Naive thymus-derived CD4-positive, alpha-beta T cell (primary cell): ENCODE data around the gene AKT3. TPM values are rescaled to one million over a fixed set of nuclear protein-coding genes. Genes with fewer than 3 reads are reported as not detected.

ENCODE experiments used
- ATAC-seq: fragments of 150-1000 bp; cut with Tn5 transposase; 2 replicates; pipeline ENCODE4 v1.10.0; 2021; ENCODE audit warnings: mild to moderate bottlenecking, moderate library complexity
- CTCF ChIA-PET: fragments of 350-600 bp; sonication (Branson Sonifier 250); formaldehyde crosslinking; loops from one replicate; lab custom pipeline; 2021; ENCODE audit warnings: antibody characterized with exemption; lab: Charles Lee
- POLR2A ChIA-PET: fragments of 350-600 bp; sonication (Branson Sonifier 250); formaldehyde crosslinking; loops from one replicate; lab custom pipeline; 2021; ENCODE audit warnings: antibody characterized with exemption, inconsistent platforms; lab: Charles Lee
- DNase-seq, 9 donors: peaks; one replicate each; pipeline versions ENCODE4 v3.0.0 to v3.0.0-alpha.2; 2020 to 2022; ENCODE audit warnings: mixed read lengths in 1 of 9
- H3K27ac ChIP-seq: one replicate; pipeline ENCODE4 v1.7.0; 2013; ENCODE audit warnings: mild to moderate bottlenecking, low read depth, low read length, moderate library complexity
- H3K27me3 ChIP-seq, 2 donors: one replicate each; pipeline ENCODE4 v1.7.0; 2013; ENCODE audit warnings: low read length in 2 of 2, mild to moderate bottlenecking in 2 of 2, moderate library complexity in 2 of 2; ENCODE audit not compliant: control insufficient read depth in 2 of 2, insufficient read depth in 2 of 2
- H3K36me3 ChIP-seq, 3 experiments: 1 replicate in 2 of 3; 2 replicates in 1 of 3; pipeline ENCODE4 v1.7.0; 2013; ENCODE audit warnings: low read length in 3 of 3, mild to moderate bottlenecking in 3 of 3, moderate library complexity in 1 of 3; ENCODE audit not compliant: insufficient read depth in 3 of 3, control insufficient read depth in 2 of 3
- H3K4me1 ChIP-seq, 2 donors: one replicate each; pipeline ENCODE4 v1.7.0; 2013; ENCODE audit warnings: low read length in 2 of 2, mild to moderate bottlenecking in 2 of 2, moderate library complexity in 1 of 2; ENCODE audit not compliant: control insufficient read depth in 2 of 2, insufficient read depth in 2 of 2
- H3K4me3 ChIP-seq: 2 replicates; pipeline ENCODE4 v1.7.0; 2013; ENCODE audit warnings: mild to moderate bottlenecking, low read length
- H3K9me3 ChIP-seq, 3 experiments: 1 replicate in 2 of 3; 2 replicates in 1 of 3; pipeline ENCODE4 v1.7.0; 2013; ENCODE audit warnings: low read length in 3 of 3; ENCODE audit not compliant: control insufficient read depth in 2 of 3
- H3K27ac Mint-ChIP-seq, 9 donors: one replicate each; pipeline ENCODE4 v1.8.0; 2020 to 2022; ENCODE audit warnings: mixed read lengths in 9 of 9, mild to moderate bottlenecking in 8 of 9, moderate library complexity in 5 of 9, inconsistent platforms in 2 of 9
- H3K27me3 Mint-ChIP-seq, 5 donors: one replicate each; pipeline ENCODE4 v1.8.0; 2021 to 2022; ENCODE audit warnings: mixed read lengths in 5 of 5, mild to moderate bottlenecking in 1 of 5
- H3K36me3 Mint-ChIP-seq, 5 donors: one replicate each; pipeline ENCODE4 v1.8.0; 2020 to 2022; ENCODE audit warnings: mixed read lengths in 5 of 5, mild to moderate bottlenecking in 3 of 5, inconsistent platforms in 1 of 5
- H3K4me1 Mint-ChIP-seq, 7 donors: one replicate each; pipeline ENCODE4 v1.8.0; 2020 to 2022; ENCODE audit warnings: mixed read lengths in 7 of 7, mild to moderate bottlenecking in 3 of 7, inconsistent platforms in 1 of 7
- H3K4me3 Mint-ChIP-seq, 10 donors: one replicate each; pipeline ENCODE4 v1.8.0; 2020 to 2022; ENCODE audit warnings: mild to moderate bottlenecking in 10 of 10, mixed read lengths in 10 of 10, moderate library complexity in 6 of 10, inconsistent platforms in 2 of 10
- H3K9me3 Mint-ChIP-seq, 11 donors: one replicate each; pipeline ENCODE4 v1.8.0; 2020 to 2022; ENCODE audit warnings: mixed read lengths in 11 of 11, mild to moderate bottlenecking in 4 of 11, inconsistent platforms in 1 of 11, moderate library complexity in 1 of 11
- intact Hi-C, 2 donors: fragments of 100-400 bp; cut with micrococcal nuclease; formaldehyde crosslinking; loops; one replicate each; pipeline ENCODE4 v1.15.1; 2023
- polyA plus RNA-seq, 2 donors: library from polyadenylated mRNA; unstranded; fragments of 300-500 nt; fragmentation: Illumina TruSeq; gene quantifications; one replicate each; pipeline ENCODE4 v1.2.3, GENCODE V29; 2021
- total RNA-seq, 6 experiments: library from RNA in 5 of 6; stranded (reverse) in 5 of 6; gene quantifications; 1 replicate in 5 of 6; 2 replicates in 1 of 6; pipeline ENCODE4 v1.2.3 and lab custom pipeline; 2021 to 2026

The AKT3 gene
- total and polyA plus RNA-seq, 7 experiments from 2014 or later = 1.6 to 123 (median 69.4) TPM

DNA sequence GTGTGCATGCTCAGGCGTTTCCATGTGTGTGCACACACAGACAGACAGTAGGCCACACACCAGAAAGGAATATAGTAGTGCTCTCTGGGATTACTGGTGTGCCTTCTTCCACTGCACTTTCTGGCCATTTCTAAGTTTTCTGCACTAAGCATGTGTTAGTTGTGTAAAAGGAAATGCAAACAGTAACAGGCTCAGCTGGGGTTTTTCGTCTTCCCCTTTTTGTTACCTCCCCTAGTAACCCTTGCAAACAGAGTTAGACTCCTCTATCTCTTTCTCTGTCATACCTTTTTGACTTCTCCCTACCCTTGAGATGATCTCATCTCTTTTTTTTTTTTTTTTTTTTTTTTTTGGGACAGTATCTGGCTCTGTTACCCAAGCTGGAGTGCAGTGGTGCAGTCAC, 398.0 kb downstream of the AKT3 start:
- Histone ChIP-seq H3K4me1 (no peaks in the 10 kb centered on the region), H3K36me3 (peaks cover 0 to 10% (median 0%) of the 10 kb centered on the region in 3 experiments), H3K27ac (no peak overlapping the region), H3K4me3 (no peak overlapping the region), H3K27me3 (no peaks in the 10 kb centered on the region), H3K9me3 (no peaks in the 10 kb centered on the region)
- Mint-ChIP-seq H3K27me3 (no peaks in the 10 kb centered on the region), H3K4me3 (no peak overlapping the region), H3K9me3 (no peaks in the 10 kb centered on the region), H3K36me3 (peaks cover 0 to 40% (median 12%) of the 10 kb centered on the region in 5 donors), H3K4me1 (peaks cover 0 to 14% (median 4%) of the 10 kb centered on the region in 7 donors), H3K27ac (peak overlapping the region in 1 of 9 donors; percentile 46)
- intact Hi-C loops = no loop called here
- ChIA-PET POLR2A (no interaction called here), CTCF (no interaction called here)
- ATAC-seq = peak; percentile 65
- DNase-seq = no peak

GRCh38 chr1:243449373-243449772, 400.7 kb downstream of the AKT3 start:
- H3K4me1 ChIP-seq = no peaks in the 10 kb centered on the region

GRCh38 chr1:243447844-243448243, 402.2 kb downstream of the AKT3 start:
- ATAC-seq (no peak), DNase-seq (no peak)
- no peaks in the 10 kb centered on the region for H3K9me3 Mint-ChIP-seq
- no peaks in the 10 kb centered on the region for H3K27me3 Mint-ChIP-seq
- H3K36me3 Mint-ChIP-seq = peaks cover 0 to 29% (median 14%) of the 10 kb centered on the region in 5 donors
- H3K27ac Mint-ChIP-seq = peak overlapping the region in 2 of 9 donors; percentile 33 to 54
- Histone ChIP-seq H3K36me3 (peaks cover 0 to 3% (median 0%) of the 10 kb centered on the region in 3 experiments), H3K27me3 (no peaks in the 10 kb centered on the region), H3K4me1 (no peaks in the 10 kb centered on the region), H3K27ac (no peak overlapping the region), H3K9me3 (no peaks in the 10 kb centered on the region), H3K4me3 (no peak overlapping the region)
- peaks cover 0 to 14% (median 4%) of the 10 kb centered on the region in 7 donors for H3K4me1 Mint-ChIP-seq
- CTCF ChIA-PET = interaction anchor here (0.7 kb wide), 1 partner anchor 26 kb away, joined by 3 read pairs; no protein-coding TSS in a partner anchor
- POLR2A ChIA-PET = no interaction called here
- peak overlapping the region in 1 of 10 donors; percentile 7 for H3K4me3 Mint-ChIP-seq
- intact Hi-C loops = no loop called here

More at GRCh38 chr1:243449373-243449772, 400.7 kb downstream of the AKT3 start:
- H3K27ac Mint-ChIP-seq = no peak overlapping the region
- Histone ChIP-seq H3K27me3 (no peaks in the 10 kb centered on the region), H3K27ac (no peak overlapping the region), H3K4me3 (no peak overlapping the region), H3K36me3 (peaks cover 0 to 3% (median 0%) of the 10 kb centered on the region in 3 experiments), H3K9me3 (no peaks in the 10 kb centered on the region)
- peaks cover 0 to 14% (median 4%) of the 10 kb centered on the region in 7 donors for H3K4me1 Mint-ChIP-seq
- intact Hi-C loops = no loop called here
- H3K9me3 Mint-ChIP-seq = no peaks in the 10 kb centered on the region
- ATAC-seq (no peak), DNase-seq (no peak)
- peaks cover 0 to 34% (median 14%) of the 10 kb centered on the region in 5 donors for H3K36me3 Mint-ChIP-seq
- ChIA-PET POLR2A (no interaction called here), CTCF (no interaction called here)
- no peak overlapping the region for H3K4me3 Mint-ChIP-seq
- no peaks in the 10 kb centered on the region for H3K27me3 Mint-ChIP-seq

DNA sequence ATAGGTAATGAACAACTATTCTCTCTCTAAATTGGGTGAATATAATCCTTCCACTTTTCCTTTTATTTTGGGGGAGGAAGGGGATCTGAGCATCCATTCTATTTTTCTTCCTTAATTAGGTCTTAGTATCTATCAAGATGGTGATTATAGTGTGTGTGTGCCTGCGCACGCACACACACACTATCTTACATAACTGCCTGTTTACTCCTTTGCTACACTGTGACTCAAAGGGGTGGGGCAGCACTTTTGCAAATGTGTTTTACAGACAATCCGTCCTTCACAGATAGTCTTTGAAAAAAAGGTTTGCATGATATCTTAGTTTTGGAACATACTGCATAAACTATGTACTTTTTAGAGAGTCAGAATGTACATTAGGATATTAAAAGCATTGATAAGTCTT, 402.7 kb downstream of the AKT3 start:
- DNase-seq (peak in 3 of 9 donors; percentile 5 to 28 (median 9)), ATAC-seq (peak; percentile 69)
- POLR2A ChIA-PET = no interaction called here
- H3K9me3 Mint-ChIP-seq = no peaks in the 10 kb centered on the region
- CTCF ChIA-PET = no interaction called here
- H3K4me1 ChIP-seq = no peaks in the 10 kb centered on the region
- intact Hi-C loops = no loop called here
- no peaks in the 10 kb centered on the region for H3K27me3 ChIP-seq
- H3K27ac Mint-ChIP-seq = peak overlapping the region in 2 of 9 donors; percentile 54 to 57
- H3K4me3 Mint-ChIP-seq = no peak overlapping the region
- peaks cover 0 to 3% (median 0%) of the 10 kb centered on the region in 3 experiments for H3K36me3 ChIP-seq
- no peaks in the 10 kb centered on the region for H3K9me3 ChIP-seq
- H3K4me3 ChIP-seq = no peak overlapping the region
- H3K27ac ChIP-seq = no peak overlapping the region
- peaks cover 0 to 17% (median 4%) of the 10 kb centered on the region in 7 donors for H3K4me1 Mint-ChIP-seq
- H3K36me3 Mint-ChIP-seq = peaks cover 0 to 29% (median 14%) of the 10 kb centered on the region in 5 donors
- H3K27me3 Mint-ChIP-seq = no peaks in the 10 kb centered on the region

GRCh38 chr1:243443557-243443956, 406.5 kb downstream of the AKT3 start:
- H3K4me3 Mint-ChIP-seq = no peak overlapping the region
- peaks cover 0 to 21% (median 4%) of the 10 kb centered on the region in 7 donors for H3K4me1 Mint-ChIP-seq
- no peaks in the 10 kb centered on the region for H3K9me3 Mint-ChIP-seq
- no peak overlapping the region for H3K27ac Mint-ChIP-seq
- Histone ChIP-seq H3K36me3 (no peaks in the 10 kb centered on the region), H3K27me3 (no peaks in the 10 kb centered on the region), H3K4me1 (no peaks in the 10 kb centered on the region), H3K27ac (no peak overlapping the region), H3K4me3 (no peak overlapping the region), H3K9me3 (no peaks in the 10 kb centered on the region)
- no peaks in the 10 kb centered on the region for H3K27me3 Mint-ChIP-seq
- ChIA-PET POLR2A (no interaction called here), CTCF (no interaction called here)
- intact Hi-C loops = no loop called here
- ATAC-seq (no peak), DNase-seq (no peak)
- H3K36me3 Mint-ChIP-seq = peaks cover 3 to 16% (median 9%) of the 10 kb centered on the region in 5 donors

DNA sequence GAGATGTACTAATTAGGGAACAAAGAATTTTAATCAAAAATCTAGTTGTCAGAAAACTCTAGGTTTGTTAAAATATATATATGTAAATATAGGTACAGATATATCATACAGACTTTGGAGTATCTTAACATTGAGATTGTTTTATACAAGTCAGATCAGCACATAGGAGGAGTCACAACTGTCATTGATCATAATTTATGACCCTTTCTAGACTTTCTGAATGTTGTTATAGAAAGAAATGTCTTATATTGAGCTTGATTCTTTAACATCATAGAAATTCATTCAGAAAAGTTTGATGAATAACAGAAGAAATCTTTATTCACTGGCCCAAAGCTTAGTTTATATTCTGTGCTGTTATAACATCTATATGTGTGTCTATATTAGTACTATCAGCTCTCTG, 408.4 kb downstream of the AKT3 start:
- H3K27me3 ChIP-seq = no peaks in the 10 kb centered on the region
- no peak overlapping the region for H3K4me3 ChIP-seq
- peaks cover 0 to 8% (median 0%) of the 10 kb centered on the region in 7 donors for H3K4me1 Mint-ChIP-seq
- no peak for ATAC-seq
- no peaks in the 10 kb centered on the region for H3K4me1 ChIP-seq
- intact Hi-C loops = no loop called here
- peaks cover 4 to 28% (median 9%) of the 10 kb centered on the region in 5 donors for H3K36me3 Mint-ChIP-seq
- H3K36me3 ChIP-seq = peaks cover 0 to 5% (median 0%) of the 10 kb centered on the region in 3 experiments
- no peak overlapping the region for H3K27ac ChIP-seq
- H3K9me3 Mint-ChIP-seq = no peaks in the 10 kb centered on the region
- no peak overlapping the region for H3K27ac Mint-ChIP-seq
- ChIA-PET POLR2A (interaction anchor here (0.6 kb wide), 1 partner anchor 721 kb away, joined by 3 read pairs; no protein-coding TSS in a partner anchor), CTCF (no interaction called here)
- H3K9me3 ChIP-seq = no peaks in the 10 kb centered on the region
- H3K27me3 Mint-ChIP-seq = no peaks in the 10 kb centered on the region
- no peak overlapping the region for H3K4me3 Mint-ChIP-seq
- no peak for DNase-seq

GRCh38 chr1:243440406-243440805, 409.6 kb downstream of the AKT3 start:
- Mint-ChIP-seq H3K4me3 (no peak overlapping the region), H3K36me3 (peaks cover 4 to 30% (median 13%) of the 10 kb centered on the region in 5 donors), H3K9me3 (no peaks in the 10 kb centered on the region), H3K4me1 (peaks cover 0 to 8% (median 0%) of the 10 kb centered on the region in 7 donors), H3K27ac (no peak overlapping the region), H3K27me3 (no peaks in the 10 kb centered on the region)
- no peak for ATAC-seq
- H3K36me3 ChIP-seq = peaks cover 0 to 5% (median 0%) of the 10 kb centered on the region in 3 experiments
- H3K4me3 ChIP-seq = no peak overlapping the region
- H3K27ac ChIP-seq = no peak overlapping the region
- intact Hi-C loops = no loop called here
- CTCF ChIA-PET = no interaction called here
- no peaks in the 10 kb centered on the region for H3K4me1 ChIP-seq
- POLR2A ChIA-PET = no interaction called here
- DNase-seq = no peak
- H3K27me3 ChIP-seq = no peaks in the 10 kb centered on the region
- H3K9me3 ChIP-seq = no peaks in the 10 kb centered on the region
